A549 (cell line): ENCODE measurements around the gene MMRN1.

ENCODE experiments used
- NFE2L2 ChIP-seq: fragments of 150-350 bp; conservative IDR thresholded peaks from 2 replicates; pipeline ENCODE4 v1.6.1; 2014; ENCODE audit warnings: low read length
- TF ChIP-seq, protein P1 (sequence below): IDR thresholded peaks from 2 replicates; pipeline ENCODE4 v1.6.1; 2012
- TF ChIP-seq, protein P2 (sequence below): fragments of >200 bp; sonication (Bioruptor Twin); formaldehyde crosslinking; IDR thresholded peaks from 3 replicates; pipeline ENCODE4 v1.5.1; 2016
- TF ChIP-seq, protein P3 (sequence below): fragments of 450-650 bp; IDR thresholded peaks from 2 replicates; pipeline ENCODE4 v1.6.1; 2014; ENCODE audit warnings: antibody characterized with exemption

DNA sequence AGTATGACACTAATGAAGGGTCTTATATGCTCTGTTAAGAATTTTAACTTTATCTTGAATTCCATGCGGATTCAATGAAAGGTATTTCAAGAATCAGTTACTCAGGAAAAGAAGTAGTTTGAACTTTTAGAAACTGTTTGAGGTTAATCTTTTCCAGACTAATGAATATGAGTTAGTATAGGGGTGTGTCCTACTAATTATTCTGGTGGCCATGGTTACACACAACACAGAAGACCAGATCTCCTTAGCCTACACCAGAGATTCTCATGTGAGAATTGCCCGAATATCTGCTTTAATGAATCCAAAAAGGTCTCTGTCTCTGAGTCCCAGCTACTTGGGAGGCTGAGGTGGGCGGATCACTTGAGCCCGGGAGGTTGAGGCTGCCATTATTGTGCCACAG lies 100.4 kb downstream of the MMRN1 start:
- TF ChIP-seq, protein P1, sequence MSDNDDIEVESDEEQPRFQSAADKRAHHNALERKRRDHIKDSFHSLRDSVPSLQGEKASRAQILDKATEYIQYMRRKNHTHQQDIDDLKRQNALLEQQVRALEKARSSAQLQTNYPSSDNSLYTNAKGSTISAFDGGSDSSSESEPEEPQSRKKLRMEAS = no peak
- TF ChIP-seq, protein P2, sequence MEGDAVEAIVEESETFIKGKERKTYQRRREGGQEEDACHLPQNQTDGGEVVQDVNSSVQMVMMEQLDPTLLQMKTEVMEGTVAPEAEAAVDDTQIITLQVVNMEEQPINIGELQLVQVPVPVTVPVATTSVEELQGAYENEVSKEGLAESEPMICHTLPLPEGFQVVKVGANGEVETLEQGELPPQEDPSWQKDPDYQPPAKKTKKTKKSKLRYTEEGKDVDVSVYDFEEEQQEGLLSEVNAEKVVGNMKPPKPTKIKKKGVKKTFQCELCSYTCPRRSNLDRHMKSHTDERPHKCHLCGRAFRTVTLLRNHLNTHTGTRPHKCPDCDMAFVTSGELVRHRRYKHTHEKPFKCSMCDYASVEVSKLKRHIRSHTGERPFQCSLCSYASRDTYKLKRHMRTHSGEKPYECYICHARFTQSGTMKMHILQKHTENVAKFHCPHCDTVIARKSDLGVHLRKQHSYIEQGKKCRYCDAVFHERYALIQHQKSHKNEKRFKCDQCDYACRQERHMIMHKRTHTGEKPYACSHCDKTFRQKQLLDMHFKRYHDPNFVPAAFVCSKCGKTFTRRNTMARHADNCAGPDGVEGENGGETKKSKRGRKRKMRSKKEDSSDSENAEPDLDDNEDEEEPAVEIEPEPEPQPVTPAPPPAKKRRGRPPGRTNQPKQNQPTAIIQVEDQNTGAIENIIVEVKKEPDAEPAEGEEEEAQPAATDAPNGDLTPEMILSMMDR = no peak
- no peak for TF ChIP-seq NFE2L2
- TF ChIP-seq, protein P3, sequence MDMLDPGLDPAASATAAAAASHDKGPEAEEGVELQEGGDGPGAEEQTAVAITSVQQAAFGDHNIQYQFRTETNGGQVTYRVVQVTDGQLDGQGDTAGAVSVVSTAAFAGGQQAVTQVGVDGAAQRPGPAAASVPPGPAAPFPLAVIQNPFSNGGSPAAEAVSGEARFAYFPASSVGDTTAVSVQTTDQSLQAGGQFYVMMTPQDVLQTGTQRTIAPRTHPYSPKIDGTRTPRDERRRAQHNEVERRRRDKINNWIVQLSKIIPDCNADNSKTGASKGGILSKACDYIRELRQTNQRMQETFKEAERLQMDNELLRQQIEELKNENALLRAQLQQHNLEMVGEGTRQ = no peak
